Putamen (tissue), 1 donor: Measurements from ENCODE around the gene STKLD1.

Experiments
- DNase-seq: peaks from one replicate; pipeline ENCODE4 v3.0.0-alpha.2; 2016; ENCODE audit warnings: low spot score

Gene STKLD1

GRCh38 chr9:133417541-133418461, 41.6 kb downstream of the STKLD1 start, which contains the start of gene REXO4:
TSS of gene REXO4 (minus strand) at chr9:133418010. CDS start at chr9:133417844, 166 bp downstream.
- DNase-seq: peak; percentile 75

GRCh38 chr9:133419005-133419404, 42.8 kb downstream of the STKLD1 start:
- DNase-seq: no peak

DNA sequence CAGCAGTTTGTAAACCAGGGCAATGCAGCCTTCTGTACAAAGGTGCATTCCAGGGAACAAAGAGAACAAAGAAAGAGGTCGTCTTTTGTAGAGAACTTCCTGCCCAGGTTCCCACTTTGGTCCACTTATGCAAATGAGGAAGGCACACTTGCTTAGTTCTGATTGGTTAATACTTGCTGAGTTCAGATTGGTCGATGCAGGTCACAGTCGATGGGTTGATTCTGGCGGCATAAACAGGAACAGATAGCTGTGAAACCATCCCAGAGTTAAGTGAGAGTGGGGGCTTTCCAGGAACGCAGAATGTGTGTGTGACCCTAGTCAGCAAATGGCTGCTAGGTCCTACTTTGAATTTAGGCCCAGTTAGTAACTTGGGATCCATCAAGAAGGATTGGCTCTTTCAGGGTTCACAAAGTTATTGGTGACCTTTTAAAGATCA, 44.2 kb downstream of the STKLD1 start:
- DNase-seq: no peak

- no peak for DNase-seq
Measured at GRCh38 chr9:133421615-133422542, 45.7 kb downstream of the STKLD1 start, which contains the start of gene ADAMTS13. TSS of gene ADAMTS13 (plus strand) at chr9:133422367. CDS start at chr9:133422444, 77 bp downstream.

- DNase-seq: no peak
Measured at GRCh38 chr9:133423216-133423615, 47.0 kb downstream of the STKLD1 start.

DNA sequence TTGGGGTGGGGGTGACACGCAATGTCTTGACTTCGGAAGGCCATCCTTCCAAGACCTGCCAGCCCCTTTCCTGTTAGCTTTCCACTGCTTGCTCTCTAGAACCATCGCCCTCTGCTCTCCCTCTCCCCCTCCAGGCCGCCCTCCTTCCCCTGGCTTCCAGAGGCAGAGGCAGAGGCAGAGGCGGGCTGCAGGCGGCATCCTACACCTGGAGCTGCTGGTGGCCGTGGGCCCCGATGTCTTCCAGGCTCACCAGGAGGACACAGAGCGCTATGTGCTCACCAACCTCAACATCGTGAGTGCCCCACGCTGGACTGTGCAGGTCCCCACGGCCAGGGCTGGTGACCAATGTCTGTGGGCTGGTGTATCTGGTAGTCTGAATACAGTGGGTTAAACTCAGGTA, 48.0 kb downstream of the STKLD1 start:
- DNase-seq: no peak

DNA sequence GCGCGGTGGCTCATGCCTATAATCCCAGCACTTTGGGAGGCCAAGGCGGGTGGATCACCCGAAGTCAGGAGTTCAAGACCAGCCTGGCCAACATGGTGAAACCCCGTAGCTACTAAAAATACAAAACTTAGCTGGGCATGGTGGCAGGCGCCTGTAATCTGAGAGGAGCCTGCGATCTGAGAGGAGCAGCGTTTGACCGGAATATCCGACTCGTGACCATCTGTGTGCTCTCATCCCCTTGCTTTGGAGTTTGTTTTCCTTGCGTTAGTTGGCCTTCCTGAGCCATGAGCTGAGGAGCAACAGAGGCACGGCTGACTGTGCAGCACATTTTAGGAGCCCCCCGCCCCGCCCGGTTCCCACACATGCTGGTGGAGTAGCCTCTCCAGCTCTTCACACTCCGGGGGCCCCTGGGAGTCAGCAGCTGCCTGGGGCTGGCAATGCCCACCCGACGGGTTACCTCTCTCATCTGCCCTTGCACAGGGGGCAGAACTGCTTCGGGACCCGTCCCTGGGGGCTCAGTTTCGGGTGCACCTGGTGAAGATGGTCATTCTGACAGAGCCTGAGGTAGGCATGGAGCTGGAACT, 49.0 kb downstream of the STKLD1 start:
- no peak for DNase-seq

GRCh38 chr9:133426011-133426410, 49.8 kb downstream of the STKLD1 start:
- no peak for DNase-seq

GRCh38 chr9:133427658-133428348, 51.6 kb downstream of the STKLD1 start:
- DNase-seq: no peak

GRCh38 chr9:133428617-133429101, 52.5 kb downstream of the STKLD1 start:
- no peak for DNase-seq

GRCh38 chr9:133429214-133429613, 53.0 kb downstream of the STKLD1 start:
- no peak for DNase-seq

GRCh38 chr9:133429641-133430161, 53.5 kb downstream of the STKLD1 start:
- DNase-seq: no peak

DNA sequence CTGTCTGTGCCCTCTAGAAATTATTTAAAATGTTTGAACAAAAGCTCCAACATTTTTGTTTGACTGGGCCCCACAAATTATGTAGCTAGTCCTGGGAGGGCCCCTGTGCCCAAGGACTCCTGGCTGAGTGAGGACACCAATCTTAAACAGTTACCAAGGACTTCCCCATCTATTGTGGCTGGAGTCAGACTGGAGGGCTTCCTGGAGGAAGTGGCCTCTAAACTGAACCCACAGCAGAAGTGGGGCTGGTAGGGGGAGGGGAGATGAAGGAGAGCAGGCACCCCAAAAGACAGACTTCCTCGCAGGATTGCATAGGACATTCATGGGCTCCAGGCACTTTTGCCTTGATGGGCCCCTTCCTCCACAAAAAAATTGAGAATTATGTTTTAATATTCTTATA, 54.1 kb downstream of the STKLD1 start:
- DNase-seq: no peak

DNA sequence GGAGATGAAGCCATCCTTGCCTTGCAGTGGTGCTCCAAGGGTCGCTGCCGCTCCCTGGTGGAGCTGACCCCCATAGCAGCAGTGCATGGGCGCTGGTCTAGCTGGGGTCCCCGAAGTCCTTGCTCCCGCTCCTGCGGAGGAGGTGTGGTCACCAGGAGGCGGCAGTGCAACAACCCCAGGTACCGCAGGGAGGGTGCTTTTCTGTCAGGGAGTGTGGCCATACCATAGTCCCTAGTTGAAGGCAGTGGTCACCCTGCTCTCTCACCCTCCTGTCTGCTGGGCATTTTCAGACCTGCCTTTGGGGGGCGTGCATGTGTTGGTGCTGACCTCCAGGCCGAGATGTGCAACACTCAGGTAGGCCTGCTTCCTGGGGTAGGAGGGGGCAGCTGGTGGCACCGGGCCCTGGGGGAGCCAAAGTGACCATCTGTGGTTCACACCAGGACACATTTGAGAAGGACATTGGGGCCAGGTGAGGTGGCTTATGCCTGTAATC, 57.2 kb downstream of the STKLD1 start:
- no peak for DNase-seq

DNA sequence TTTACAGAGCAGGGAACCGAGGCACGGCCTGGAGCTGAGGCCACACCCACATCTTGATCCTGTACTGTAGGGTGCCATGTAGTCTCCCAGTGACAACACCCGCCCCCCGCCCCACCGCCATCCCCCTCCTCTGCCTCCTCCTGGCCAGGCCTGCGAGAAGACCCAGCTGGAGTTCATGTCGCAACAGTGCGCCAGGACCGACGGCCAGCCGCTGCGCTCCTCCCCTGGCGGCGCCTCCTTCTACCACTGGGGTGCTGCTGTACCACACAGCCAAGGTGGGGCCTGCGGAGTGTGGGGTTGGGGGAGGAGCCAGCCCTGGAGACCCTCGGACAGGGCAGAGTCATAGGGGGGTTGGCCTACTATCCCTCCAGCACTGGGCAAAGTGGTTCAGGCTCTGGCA, 60.5 kb downstream of the STKLD1 start:
- DNase-seq: no peak

DNA sequence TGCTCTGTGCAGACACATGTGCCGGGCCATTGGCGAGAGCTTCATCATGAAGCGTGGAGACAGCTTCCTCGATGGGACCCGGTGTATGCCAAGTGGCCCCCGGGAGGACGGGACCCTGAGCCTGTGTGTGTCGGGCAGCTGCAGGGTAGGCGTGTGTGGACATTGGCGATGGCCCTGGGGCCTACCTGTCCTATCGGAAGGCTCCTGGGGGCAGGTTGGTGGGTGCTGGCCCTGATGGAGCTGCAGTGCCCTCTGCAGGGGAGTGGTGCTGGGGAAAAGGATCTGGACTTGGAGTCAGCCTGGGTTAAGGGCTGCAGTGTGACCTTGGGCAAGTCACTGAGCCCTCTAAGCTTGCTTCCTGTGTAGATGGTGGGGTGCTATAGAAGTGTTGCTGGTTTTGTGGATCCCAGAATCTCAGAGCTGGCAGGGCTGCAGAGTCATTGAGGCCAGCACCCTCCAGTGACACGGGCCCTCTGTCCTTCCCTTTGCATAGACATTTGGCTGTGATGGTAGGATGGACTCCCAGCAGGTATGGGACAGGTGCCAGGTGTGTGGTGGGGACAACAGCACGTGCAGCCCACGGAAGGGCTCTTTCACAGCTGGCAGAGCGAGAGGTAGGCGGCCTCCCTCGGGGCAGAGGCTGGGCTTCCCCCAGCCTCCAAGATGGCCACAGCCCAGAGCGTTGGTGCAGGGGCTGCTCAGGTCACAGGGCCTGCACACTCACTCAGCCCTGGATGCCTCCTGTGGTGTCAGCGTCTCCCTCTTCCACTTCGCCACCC, 61.8 kb downstream of the STKLD1 start:
- DNase-seq: no peak

GRCh38 chr9:133439337-133439736, 63.2 kb downstream of the STKLD1 start:
- no peak for DNase-seq

- no peak for DNase-seq
Measured at GRCh38 chr9:133440874-133441273, 64.7 kb downstream of the STKLD1 start.

GRCh38 chr9:133441571-133441970, 65.4 kb downstream of the STKLD1 start:
- DNase-seq: no peak

DNA sequence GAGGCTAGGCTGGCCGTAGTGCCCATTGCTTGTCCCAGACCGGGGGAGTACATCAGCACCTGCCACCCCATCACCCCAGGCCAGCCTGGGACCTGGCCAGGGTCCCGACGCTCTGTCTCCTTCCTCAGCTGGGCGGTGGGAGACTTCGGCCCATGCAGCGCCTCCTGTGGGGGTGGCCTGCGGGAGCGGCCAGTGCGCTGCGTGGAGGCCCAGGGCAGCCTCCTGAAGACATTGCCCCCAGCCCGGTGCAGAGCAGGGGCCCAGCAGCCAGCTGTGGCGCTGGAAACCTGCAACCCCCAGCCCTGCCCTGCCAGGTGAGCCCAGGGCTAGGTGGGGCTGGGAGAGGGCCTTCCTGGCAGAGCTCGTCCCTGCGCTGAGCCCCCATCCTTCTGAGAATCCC, 67.1 kb downstream of the STKLD1 start:
- no peak for DNase-seq
